A549 (cell line): ENCODE results near the gene ARHGAP19. TPM values are rescaled to one million over a fixed set of nuclear protein-coding genes. Genes with fewer than 3 reads are reported as not detected.

Experiments used
- ATAC-seq, 2 experiments: fragments of 200-7000 bp in 1 of 2; fragments of >200 bp in 1 of 2; cut with Nextera tagmentation in 1 of 2; cut with Tn5 transposase in 1 of 2; 3 replicates each; pipeline versions ENCODE4 v1.8.0 to v1.9.1; 2018 to 2020; ENCODE audit warnings: mild to moderate bottlenecking in 1 of 2, moderate library complexity in 1 of 2
- CTCF ChIA-PET: fragments of 300-600 bp; sonication (Branson Sonifier 250); formaldehyde crosslinking; extraction: SDS; loops from one replicate; lab custom pipeline; 2021; ENCODE audit warnings: antibody characterized with exemption, inconsistent platforms; lab: Yijun Ruan, JAX
- POLR2A ChIA-PET: fragments of 350-600 bp; formaldehyde crosslinking; extraction: SDS; loops from one replicate; lab custom pipeline; 2021; ENCODE audit warnings: antibody characterized with exemption, inconsistent platforms; lab: Yijun Ruan, JAX
- DNase-seq, 2 experiments: peaks; one replicate each; pipeline versions ENCODE4 v3.0.0 to v3.0.0-alpha.2; 2011 to 2016; ENCODE audit warnings: low read depth in 1 of 2, low spot score in 1 of 2
- FAIRE-seq: peaks from 2 replicates; lab custom pipeline; 2011; peaks lifted over from hg19 to GRCh38; lab: Jason Lieb, UNC
- H3K27ac ChIP-seq, 2 experiments: fragments of >200 bp; sonication (Bioruptor Twin); formaldehyde crosslinking; 3 replicates each; pipeline ENCODE4 v1.5.1; 2016 to 2017
- H3K4me1 ChIP-seq: fragments of >200 bp; sonication (Bioruptor Twin); formaldehyde crosslinking; 3 replicates; pipeline ENCODE4 v1.6.1; 2016
- H3K4me2 ChIP-seq: fragments of >200 bp; sonication (Bioruptor Twin); formaldehyde crosslinking; 3 replicates; pipeline ENCODE4 v1.6.1; 2016
- H3K4me3 ChIP-seq: fragments of >200 bp; sonication (Bioruptor Twin); formaldehyde crosslinking; 3 replicates; pipeline ENCODE4 v1.5.1; 2016
- H3K9me3 ChIP-seq: fragments of >200 bp; sonication (Bioruptor Twin); formaldehyde crosslinking; 3 replicates; pipeline ENCODE4 v1.6.1; 2016
- BHLHE40 ChIP-seq: IDR thresholded peaks from 2 replicates; pipeline ENCODE4 v1.6.1; 2012; ENCODE audit warnings: low read depth, low read length, inconsistent platforms
- CBX8 ChIP-seq: fragments of 200-600 bp; sonication (generic); IDR thresholded peaks from 2 replicates; pipeline ENCODE4 v1.6.1; 2016
- CEBPB ChIP-seq, 2 experiments: fragments of >200 bp in 1 of 2; sonication (Bioruptor Twin) in 1 of 2; formaldehyde crosslinking in 1 of 2; IDR thresholded peaks; 2 replicates each; pipeline ENCODE4 v1.6.1; 2012 to 2016
- CHD2 ChIP-seq: fragments of 150-350 bp; IDR thresholded peaks from 2 replicates; pipeline ENCODE4 v1.6.1; 2014; ENCODE audit warnings: low read length; ENCODE audit not compliant: partially characterized antibody
- EHF ChIP-seq: fragments of 250-450 bp; sonication (Bioruptor Pico); IDR thresholded peaks from 2 replicates; pipeline ENCODE4 v1.5.0; 2020; ENCODE audit warnings: mild to moderate bottlenecking
- EP300 ChIP-seq, 2 experiments: fragments of >200 bp; sonication (Bioruptor Twin); formaldehyde crosslinking; IDR thresholded peaks; 2 replicates in 1 of 2; 3 replicates in 1 of 2; pipeline ENCODE4 v1.6.1; 2016 to 2017
- FOSL2 ChIP-seq, 2 experiments: fragments of 450-650 bp in 1 of 2; fragments of >200 bp in 1 of 2; sonication (Bioruptor Twin) in 1 of 2; formaldehyde crosslinking; IDR thresholded peaks; 2 replicates each; pipeline versions ENCODE4 v1.5.0 to v1.6.1; 2016 to 2020; ENCODE audit warnings: mild to moderate bottlenecking in 1 of 2, moderate library complexity in 1 of 2
- HEYL ChIP-seq: fragments of 250-450 bp; sonication (Bioruptor Pico); IDR thresholded peaks from 2 replicates; pipeline ENCODE4 v1.8.0; 2021; ENCODE audit warnings: mild to moderate bottlenecking, moderate library complexity
- HMGXB4 ChIP-seq: fragments of 250-450 bp; sonication (Bioruptor Pico); IDR thresholded peaks from 2 replicates; pipeline ENCODE4 v1.5.0; 2021; ENCODE audit warnings: mild to moderate bottlenecking, moderate library complexity, borderline replicate concordance
- HOXB5 ChIP-seq: fragments of 250-450 bp; sonication (Bioruptor Pico); IDR thresholded peaks from 2 replicates; pipeline ENCODE4 v1.5.0; 2020; ENCODE audit warnings: mild to moderate bottlenecking, moderate library complexity
- JUN ChIP-seq, 2 experiments: fragments of >200 bp; sonication (Bioruptor Twin); formaldehyde crosslinking; IDR thresholded peaks; 2 replicates in 1 of 2; 3 replicates in 1 of 2; pipeline ENCODE4 v1.6.1; 2016 to 2017
- JUNB ChIP-seq: fragments of >200 bp; sonication (Bioruptor Twin); formaldehyde crosslinking; IDR thresholded peaks from 2 replicates; pipeline ENCODE4 v1.6.1; 2016
- KDM5A ChIP-seq: fragments of 200-600 bp; sonication (generic); IDR thresholded peaks from 2 replicates; pipeline ENCODE4 v1.6.1; 2016; ENCODE audit warnings: antibody characterized with exemption, mild to moderate bottlenecking
- MAZ ChIP-seq: fragments of 150-350 bp; IDR thresholded peaks from 2 replicates; pipeline ENCODE4 v1.6.1; 2014; ENCODE audit warnings: antibody characterized with exemption, low read depth, low read length, borderline replicate concordance
- MYC ChIP-seq: IDR thresholded peaks from 2 replicates; pipeline ENCODE4 v1.6.1; 2012; ENCODE audit warnings: mild to moderate bottlenecking, inconsistent platforms, low read length, improper control_type of control experiment, borderline replicate concordance
- NR3C1 ChIP-seq: fragments of >200 bp; sonication (Bioruptor Twin); formaldehyde crosslinking; IDR thresholded peaks from 3 replicates; pipeline ENCODE4 v1.6.1; 2017
- PHF8 ChIP-seq: fragments of 200-600 bp; sonication (generic); IDR thresholded peaks from 2 replicates; pipeline ENCODE4 v1.6.1; 2016; ENCODE audit warnings: low read depth, mild to moderate bottlenecking, antibody characterized with exemption, moderate library complexity, borderline replicate concordance
- RAD21 ChIP-seq, 2 experiments: fragments of >200 bp in 1 of 2; sonication (Bioruptor Twin) in 1 of 2; formaldehyde crosslinking in 1 of 2; IDR thresholded peaks in 1 of 2; conservative IDR thresholded peaks in 1 of 2; 2 replicates in 1 of 2; 3 replicates in 1 of 2; pipeline ENCODE4 v1.6.1; 2012 to 2018; ENCODE audit warnings: inconsistent platforms in 1 of 2
- REST ChIP-seq: fragments of 200-600 bp; sonication (generic); IDR thresholded peaks from 2 replicates; pipeline ENCODE4 v1.6.1; 2016; ENCODE audit warnings: antibody characterized with exemption, mild to moderate bottlenecking, moderate library complexity
- SREBF2 ChIP-seq: fragments of 450-650 bp; IDR thresholded peaks from 2 replicates; pipeline ENCODE4 v1.6.1; 2014; ENCODE audit warnings: mild to moderate bottlenecking, moderate library complexity
- ZC3H11A ChIP-seq: fragments of 450-650 bp; IDR thresholded peaks from 2 replicates; pipeline ENCODE4 v1.6.1; 2014; ENCODE audit warnings: antibody characterized with exemption, mild to moderate bottlenecking
- ZFP36 ChIP-seq: fragments of 450-650 bp; IDR thresholded peaks from 2 replicates; pipeline ENCODE4 v1.6.1; 2014; ENCODE audit warnings: borderline replicate concordance; ENCODE audit not compliant: partially characterized antibody
- ZSCAN20 ChIP-seq: fragments of 250-450 bp; sonication (Bioruptor Pico); IDR thresholded peaks from 2 replicates; pipeline ENCODE4 v1.8.0; 2022; ENCODE audit warnings: mild to moderate bottlenecking, moderate library complexity
- WGBS: methylation state at CpG from one replicate; pipeline ENCODE4 v1.1.6; 2017; ENCODE audit errors: missing lambda C conversion rate; 5-methylcytosine and 5-hydroxymethylcytosine counted together
- polyA plus RNA-seq, 4 experiments: library from polyadenylated mRNA; depleted of rRNA in 3 of 4; stranded (reverse); fragments of >200 nt; fragmentation: RNase III in 1 of 4; extraction: RNeasy Plus Mini Kit Qiagen cat#74134 plus additional on column Dnase treatment in 1 of 4; gene quantifications; 2 replicates in 3 of 4; 3 replicates in 1 of 4; pipeline ENCODE4 v1.2.3, GENCODE V29; 2011 to 2017
- TF ChIP-seq, protein P1 (sequence below): IDR thresholded peaks from 2 replicates; pipeline ENCODE4 v1.6.1; 2012; ENCODE audit warnings: low read depth, borderline replicate concordance
- TF ChIP-seq, protein P2 (sequence below): fragments of >200 bp; sonication (Bioruptor Twin); formaldehyde crosslinking; IDR thresholded peaks from 3 replicates; pipeline ENCODE4 v1.6.1; 2016
- TF ChIP-seq, protein P3 (sequence below): IDR thresholded peaks from 2 replicates; pipeline ENCODE4 v1.6.1; 2012
- TF ChIP-seq, protein P4 (sequence below): fragments of 450-650 bp; IDR thresholded peaks from 2 replicates; pipeline ENCODE4 v1.6.1; 2014; ENCODE audit warnings: antibody characterized with exemption
- TF ChIP-seq, protein P5 (sequence below): fragments of >200 bp; sonication (Bioruptor Twin); formaldehyde crosslinking; IDR thresholded peaks from 3 replicates; pipeline ENCODE4 v1.5.1; 2016

Gene ARHGAP19
- polyA plus RNA-seq, 2 of the 4 experiments (the other 2 are of a cell fraction), result 6.0 to 11.9 TPM

GRCh38 chr10:97318772-97319651 lies 26.6 kb upstream of the ARHGAP19 start, which contains the start of gene FRAT1:
Gene FRAT1, plus strand, starts transcription at chr10:97319271. Its CDS starts 183 bp downstream, at chr10:97319454.
- WGBS, result 3% methylated on average over 28 of the region's 79 CpGs
- CTCF ChIA-PET, result interaction anchor here (0.6 to 2.3 kb wide), 9 partner anchors 8 to 181 kb away, joined by 3 to 10 read pairs (median 3); partner anchors contain the start of genes ARHGAP19 and FRAT2
- no peak for FAIRE-seq
- TF ChIP-seq, protein P1, sequence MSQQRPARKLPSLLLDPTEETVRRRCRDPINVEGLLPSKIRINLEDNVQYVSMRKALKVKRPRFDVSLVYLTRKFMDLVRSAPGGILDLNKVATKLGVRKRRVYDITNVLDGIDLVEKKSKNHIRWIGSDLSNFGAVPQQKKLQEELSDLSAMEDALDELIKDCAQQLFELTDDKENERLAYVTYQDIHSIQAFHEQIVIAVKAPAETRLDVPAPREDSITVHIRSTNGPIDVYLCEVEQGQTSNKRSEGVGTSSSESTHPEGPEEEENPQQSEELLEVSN, result no peak; the same call in 1 of the 2 replicates
- TF ChIP-seq EP300 (IDR thresholded peaks at IDR 0.05) (no peak), JUN (IDR thresholded peaks at IDR 0.05) (peak in 1 of 2 experiments; percentile 76; a peak in 3 of 5 replicates), ZSCAN20 (no peak), CHD2 (no peak), NR3C1 (no peak), CEBPB (IDR thresholded peaks at IDR 0.05) (no peak), CBX8 (no peak), FOSL2 (IDR thresholded peaks at IDR 0.05) (no peak), FOSL2 (CRISPR knock-in tag; IDR thresholded peaks at IDR 0.05) (peak; percentile 86), EHF (CRISPR knock-in tag) (no peak; the same call in 1 of the 2 replicates), MAZ (no peak), MYC (no peak), HMGXB4 (peak; percentile 31; the same call in 1 of the 2 replicates), BHLHE40 (peak; percentile 75), REST (no peak), HOXB5 (CRISPR knock-in tag) (0 out of 2 replicates have a peak, but pooled peaks have one; percentile 19), KDM5A (no peak), SREBF2 (no peak), ZC3H11A (no peak), ZFP36 (no peak), PHF8 (peak; percentile 93), HEYL (CRISPR knock-in tag) (no peak), RAD21 (conservative IDR thresholded peaks at IDR 0.05 in 1 of 2, IDR thresholded peaks at IDR 0.05 in 1 of 2) (no peak), JUNB (no peak)
- TF ChIP-seq, protein P2, sequence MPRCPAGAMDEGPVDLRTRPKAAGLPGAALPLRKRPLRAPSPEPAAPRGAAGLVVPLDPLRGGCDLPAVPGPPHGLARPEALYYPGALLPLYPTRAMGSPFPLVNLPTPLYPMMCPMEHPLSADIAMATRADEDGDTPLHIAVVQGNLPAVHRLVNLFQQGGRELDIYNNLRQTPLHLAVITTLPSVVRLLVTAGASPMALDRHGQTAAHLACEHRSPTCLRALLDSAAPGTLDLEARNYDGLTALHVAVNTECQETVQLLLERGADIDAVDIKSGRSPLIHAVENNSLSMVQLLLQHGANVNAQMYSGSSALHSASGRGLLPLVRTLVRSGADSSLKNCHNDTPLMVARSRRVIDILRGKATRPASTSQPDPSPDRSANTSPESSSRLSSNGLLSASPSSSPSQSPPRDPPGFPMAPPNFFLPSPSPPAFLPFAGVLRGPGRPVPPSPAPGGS, result no peak
- TF ChIP-seq, protein P3, sequence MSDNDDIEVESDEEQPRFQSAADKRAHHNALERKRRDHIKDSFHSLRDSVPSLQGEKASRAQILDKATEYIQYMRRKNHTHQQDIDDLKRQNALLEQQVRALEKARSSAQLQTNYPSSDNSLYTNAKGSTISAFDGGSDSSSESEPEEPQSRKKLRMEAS, result peak; percentile 88
- TF ChIP-seq, protein P4, sequence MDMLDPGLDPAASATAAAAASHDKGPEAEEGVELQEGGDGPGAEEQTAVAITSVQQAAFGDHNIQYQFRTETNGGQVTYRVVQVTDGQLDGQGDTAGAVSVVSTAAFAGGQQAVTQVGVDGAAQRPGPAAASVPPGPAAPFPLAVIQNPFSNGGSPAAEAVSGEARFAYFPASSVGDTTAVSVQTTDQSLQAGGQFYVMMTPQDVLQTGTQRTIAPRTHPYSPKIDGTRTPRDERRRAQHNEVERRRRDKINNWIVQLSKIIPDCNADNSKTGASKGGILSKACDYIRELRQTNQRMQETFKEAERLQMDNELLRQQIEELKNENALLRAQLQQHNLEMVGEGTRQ, result no peak
- TF ChIP-seq, protein P5, sequence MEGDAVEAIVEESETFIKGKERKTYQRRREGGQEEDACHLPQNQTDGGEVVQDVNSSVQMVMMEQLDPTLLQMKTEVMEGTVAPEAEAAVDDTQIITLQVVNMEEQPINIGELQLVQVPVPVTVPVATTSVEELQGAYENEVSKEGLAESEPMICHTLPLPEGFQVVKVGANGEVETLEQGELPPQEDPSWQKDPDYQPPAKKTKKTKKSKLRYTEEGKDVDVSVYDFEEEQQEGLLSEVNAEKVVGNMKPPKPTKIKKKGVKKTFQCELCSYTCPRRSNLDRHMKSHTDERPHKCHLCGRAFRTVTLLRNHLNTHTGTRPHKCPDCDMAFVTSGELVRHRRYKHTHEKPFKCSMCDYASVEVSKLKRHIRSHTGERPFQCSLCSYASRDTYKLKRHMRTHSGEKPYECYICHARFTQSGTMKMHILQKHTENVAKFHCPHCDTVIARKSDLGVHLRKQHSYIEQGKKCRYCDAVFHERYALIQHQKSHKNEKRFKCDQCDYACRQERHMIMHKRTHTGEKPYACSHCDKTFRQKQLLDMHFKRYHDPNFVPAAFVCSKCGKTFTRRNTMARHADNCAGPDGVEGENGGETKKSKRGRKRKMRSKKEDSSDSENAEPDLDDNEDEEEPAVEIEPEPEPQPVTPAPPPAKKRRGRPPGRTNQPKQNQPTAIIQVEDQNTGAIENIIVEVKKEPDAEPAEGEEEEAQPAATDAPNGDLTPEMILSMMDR, result no peak

More at GRCh38 chr10:97318772-97319651, 26.6 kb upstream of the ARHGAP19 start, which contains the start of gene FRAT1:
- Histone ChIP-seq H3K9me3 (no peaks in the 10 kb centered on the region), H3K4me2 (peak within 1 kb of the TSS; percentile 80), H3K4me1 (0 out of 3 replicates have a peak, but pooled peaks cover 3% of the 10 kb centered on the region), H3K27ac (peak within 1 kb of the TSS; percentile 95 to 99), H3K4me3 (peak within 1 kb of the TSS; percentile 58)
- POLR2A ChIA-PET, result interaction anchor here (0.5 to 2.4 kb wide), 5 partner anchors 9 to 82 kb away, joined by 3 to 15 read pairs (median 7); partner anchors contain the start of genes ARHGAP19 and RRP12
- DNase-seq (peak; percentile 82 to 91), ATAC-seq (peak; percentile 86 to 88)
